A549 (cell line): ENCODE measurements around the gene NRXN2.

Source experiments
- CBX8 ChIP-seq: fragments of 200-600 bp; sonication (generic); IDR thresholded peaks from 2 replicates; pipeline ENCODE4 v1.6.1; 2016
- CEBPB ChIP-seq, 2 experiments: fragments of >200 bp in 1 of 2; sonication (Bioruptor Twin) in 1 of 2; formaldehyde crosslinking in 1 of 2; IDR thresholded peaks; 2 replicates each; pipeline ENCODE4 v1.6.1; 2012 to 2016
- CHD2 ChIP-seq: fragments of 150-350 bp; IDR thresholded peaks from 2 replicates; pipeline ENCODE4 v1.6.1; 2014; ENCODE audit warnings: low read length; ENCODE audit not compliant: partially characterized antibody
- E2F6 ChIP-seq: IDR thresholded peaks from 2 replicates; pipeline ENCODE4 v1.6.1; 2012; ENCODE audit warnings: low read depth, borderline replicate concordance
- EHMT2 ChIP-seq: fragments of 200-600 bp; sonication (generic); IDR thresholded peaks from 2 replicates; pipeline ENCODE4 v1.6.1; 2016; ENCODE audit warnings: antibody characterized with exemption, low read depth, mild to moderate bottlenecking, moderate library complexity
- JUN ChIP-seq, 2 experiments: fragments of >200 bp; sonication (Bioruptor Twin); formaldehyde crosslinking; IDR thresholded peaks; 2 replicates in 1 of 2; 3 replicates in 1 of 2; pipeline ENCODE4 v1.6.1; 2016 to 2017
- KDM5A ChIP-seq: fragments of 200-600 bp; sonication (generic); IDR thresholded peaks from 2 replicates; pipeline ENCODE4 v1.6.1; 2016; ENCODE audit warnings: antibody characterized with exemption, mild to moderate bottlenecking
- MAX ChIP-seq: IDR thresholded peaks from 2 replicates; pipeline ENCODE4 v1.6.1; 2012
- MYC ChIP-seq: IDR thresholded peaks from 2 replicates; pipeline ENCODE4 v1.6.1; 2012; ENCODE audit warnings: mild to moderate bottlenecking, inconsistent platforms, low read length, improper control_type of control experiment, borderline replicate concordance
- REST ChIP-seq: fragments of 200-600 bp; sonication (generic); IDR thresholded peaks from 2 replicates; pipeline ENCODE4 v1.6.1; 2016; ENCODE audit warnings: antibody characterized with exemption, mild to moderate bottlenecking, moderate library complexity
- ZC3H11A ChIP-seq: fragments of 450-650 bp; IDR thresholded peaks from 2 replicates; pipeline ENCODE4 v1.6.1; 2014; ENCODE audit warnings: antibody characterized with exemption, mild to moderate bottlenecking
- ZFP36 ChIP-seq: fragments of 450-650 bp; IDR thresholded peaks from 2 replicates; pipeline ENCODE4 v1.6.1; 2014; ENCODE audit warnings: borderline replicate concordance; ENCODE audit not compliant: partially characterized antibody
- TF ChIP-seq, protein P1 (sequence below): fragments of >200 bp; sonication (Bioruptor Twin); formaldehyde crosslinking; IDR thresholded peaks from 3 replicates; pipeline ENCODE4 v1.5.1; 2016

GRCh38 chr11:64721359-64721699, 1.7 kb downstream of the NRXN2 start:
- TF ChIP-seq CHD2 (no peak), KDM5A (no peak), E2F6 (no peak), CEBPB (IDR thresholded peaks at IDR 0.05) (no peak), MYC (no peak), JUN (IDR thresholded peaks at IDR 0.05) (no peak), EHMT2 (no peak), ZFP36 (no peak), REST (no peak), ZC3H11A (no peak), MAX (no peak), CBX8 (no peak)
- TF ChIP-seq, protein P1, sequence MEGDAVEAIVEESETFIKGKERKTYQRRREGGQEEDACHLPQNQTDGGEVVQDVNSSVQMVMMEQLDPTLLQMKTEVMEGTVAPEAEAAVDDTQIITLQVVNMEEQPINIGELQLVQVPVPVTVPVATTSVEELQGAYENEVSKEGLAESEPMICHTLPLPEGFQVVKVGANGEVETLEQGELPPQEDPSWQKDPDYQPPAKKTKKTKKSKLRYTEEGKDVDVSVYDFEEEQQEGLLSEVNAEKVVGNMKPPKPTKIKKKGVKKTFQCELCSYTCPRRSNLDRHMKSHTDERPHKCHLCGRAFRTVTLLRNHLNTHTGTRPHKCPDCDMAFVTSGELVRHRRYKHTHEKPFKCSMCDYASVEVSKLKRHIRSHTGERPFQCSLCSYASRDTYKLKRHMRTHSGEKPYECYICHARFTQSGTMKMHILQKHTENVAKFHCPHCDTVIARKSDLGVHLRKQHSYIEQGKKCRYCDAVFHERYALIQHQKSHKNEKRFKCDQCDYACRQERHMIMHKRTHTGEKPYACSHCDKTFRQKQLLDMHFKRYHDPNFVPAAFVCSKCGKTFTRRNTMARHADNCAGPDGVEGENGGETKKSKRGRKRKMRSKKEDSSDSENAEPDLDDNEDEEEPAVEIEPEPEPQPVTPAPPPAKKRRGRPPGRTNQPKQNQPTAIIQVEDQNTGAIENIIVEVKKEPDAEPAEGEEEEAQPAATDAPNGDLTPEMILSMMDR = no peak
